Glutamatergic neuron (in vitro differentiated cells): ENCODE results near the gene DSG1. TPM values are rescaled to one million over a fixed set of nuclear protein-coding genes. Genes with fewer than 3 reads are reported as not detected.
"Not testable (repeated sequence)": the region's sequence is repeated elsewhere in the genome, so short reads cannot be mapped to it uniquely, and the experiment has no call there.

Source experiments
- DNase-seq: peaks from one replicate; pipeline ENCODE4 v3.0.0; 2022
- H3K27ac Mint-ChIP-seq: one replicate; pipeline ENCODE4 v1.8.0; 2020; ENCODE audit warnings: mild to moderate bottlenecking, mixed read lengths, inconsistent platforms; ENCODE audit not compliant: unreplicated experiment
- H3K27me3 Mint-ChIP-seq: one replicate; pipeline ENCODE4 v1.8.0; 2020; ENCODE audit warnings: mild to moderate bottlenecking, moderate library complexity, mixed read lengths, inconsistent platforms; ENCODE audit not compliant: unreplicated experiment
- H3K36me3 Mint-ChIP-seq: one replicate; pipeline ENCODE4 v1.8.0; 2020; ENCODE audit warnings: mild to moderate bottlenecking, mixed read lengths, inconsistent platforms; ENCODE audit not compliant: unreplicated experiment
- H3K4me1 Mint-ChIP-seq: one replicate; pipeline ENCODE4 v1.8.0; 2020; ENCODE audit warnings: mild to moderate bottlenecking, low read depth, mixed read lengths, inconsistent platforms; ENCODE audit not compliant: unreplicated experiment
- H3K4me3 Mint-ChIP-seq: one replicate; pipeline ENCODE4 v1.8.0; 2020; ENCODE audit warnings: mild to moderate bottlenecking, mixed read lengths, inconsistent platforms; ENCODE audit not compliant: unreplicated experiment
- H3K9me3 Mint-ChIP-seq: one replicate; pipeline ENCODE4 v1.8.0; 2020; ENCODE audit warnings: mild to moderate bottlenecking, moderate library complexity, mixed read lengths, inconsistent platforms; ENCODE audit not compliant: unreplicated experiment
- total RNA-seq: library from RNA; stranded (reverse); fragmentation: NEBNext Ultra II Directional; extraction: Animal tissue kit (Norgen Biotek cat#: 25700); gene quantifications from one replicate; pipeline ENCODE4 v1.2.1, GENCODE V29; 2021; ENCODE audit not compliant: unreplicated experiment
- TF ChIP-seq, protein P1 (sequence below): fragments of 200-600 bp; sonication (generic); IDR thresholded peaks from one replicate; pipeline ENCODE4 v1.5.0; 2021; ENCODE audit not compliant: partially characterized antibody, unreplicated experiment

DSG1 gene
- total RNA-seq, 1 donor from 2014 or later, result not detected

DNA sequence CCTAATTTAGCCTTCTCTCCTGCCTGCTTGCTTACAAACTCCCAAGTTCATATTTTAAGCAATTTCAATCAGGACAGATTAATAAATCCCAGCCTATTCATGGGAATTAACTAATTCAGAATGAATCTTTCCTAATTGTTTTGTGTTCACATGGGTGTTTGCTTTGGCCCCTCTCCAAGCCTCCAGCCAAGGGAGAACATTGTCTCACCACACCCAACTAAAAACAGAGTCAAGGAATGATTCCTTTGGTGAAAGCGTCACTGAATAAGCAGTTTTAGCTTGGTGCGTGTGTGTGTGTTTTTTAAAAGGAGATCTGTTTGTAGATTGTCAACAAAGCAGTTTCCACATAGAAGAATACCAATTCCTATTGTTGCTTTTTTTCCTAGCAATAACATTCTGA is 43.0 kb upstream of the DSG1 start:
- H3K27me3 Mint-ChIP-seq, result no peaks in the 10 kb centered on the region
- no peak overlapping the region for H3K27ac Mint-ChIP-seq
- no peak for DNase-seq
- H3K36me3 Mint-ChIP-seq, result no peaks in the 10 kb centered on the region
- TF ChIP-seq, protein P1, sequence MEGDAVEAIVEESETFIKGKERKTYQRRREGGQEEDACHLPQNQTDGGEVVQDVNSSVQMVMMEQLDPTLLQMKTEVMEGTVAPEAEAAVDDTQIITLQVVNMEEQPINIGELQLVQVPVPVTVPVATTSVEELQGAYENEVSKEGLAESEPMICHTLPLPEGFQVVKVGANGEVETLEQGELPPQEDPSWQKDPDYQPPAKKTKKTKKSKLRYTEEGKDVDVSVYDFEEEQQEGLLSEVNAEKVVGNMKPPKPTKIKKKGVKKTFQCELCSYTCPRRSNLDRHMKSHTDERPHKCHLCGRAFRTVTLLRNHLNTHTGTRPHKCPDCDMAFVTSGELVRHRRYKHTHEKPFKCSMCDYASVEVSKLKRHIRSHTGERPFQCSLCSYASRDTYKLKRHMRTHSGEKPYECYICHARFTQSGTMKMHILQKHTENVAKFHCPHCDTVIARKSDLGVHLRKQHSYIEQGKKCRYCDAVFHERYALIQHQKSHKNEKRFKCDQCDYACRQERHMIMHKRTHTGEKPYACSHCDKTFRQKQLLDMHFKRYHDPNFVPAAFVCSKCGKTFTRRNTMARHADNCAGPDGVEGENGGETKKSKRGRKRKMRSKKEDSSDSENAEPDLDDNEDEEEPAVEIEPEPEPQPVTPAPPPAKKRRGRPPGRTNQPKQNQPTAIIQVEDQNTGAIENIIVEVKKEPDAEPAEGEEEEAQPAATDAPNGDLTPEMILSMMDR, result no peak
- no peaks in the 10 kb centered on the region for H3K9me3 Mint-ChIP-seq
- H3K4me3 Mint-ChIP-seq, result no peak overlapping the region
- no peaks in the 10 kb centered on the region for H3K4me1 Mint-ChIP-seq

DNA sequence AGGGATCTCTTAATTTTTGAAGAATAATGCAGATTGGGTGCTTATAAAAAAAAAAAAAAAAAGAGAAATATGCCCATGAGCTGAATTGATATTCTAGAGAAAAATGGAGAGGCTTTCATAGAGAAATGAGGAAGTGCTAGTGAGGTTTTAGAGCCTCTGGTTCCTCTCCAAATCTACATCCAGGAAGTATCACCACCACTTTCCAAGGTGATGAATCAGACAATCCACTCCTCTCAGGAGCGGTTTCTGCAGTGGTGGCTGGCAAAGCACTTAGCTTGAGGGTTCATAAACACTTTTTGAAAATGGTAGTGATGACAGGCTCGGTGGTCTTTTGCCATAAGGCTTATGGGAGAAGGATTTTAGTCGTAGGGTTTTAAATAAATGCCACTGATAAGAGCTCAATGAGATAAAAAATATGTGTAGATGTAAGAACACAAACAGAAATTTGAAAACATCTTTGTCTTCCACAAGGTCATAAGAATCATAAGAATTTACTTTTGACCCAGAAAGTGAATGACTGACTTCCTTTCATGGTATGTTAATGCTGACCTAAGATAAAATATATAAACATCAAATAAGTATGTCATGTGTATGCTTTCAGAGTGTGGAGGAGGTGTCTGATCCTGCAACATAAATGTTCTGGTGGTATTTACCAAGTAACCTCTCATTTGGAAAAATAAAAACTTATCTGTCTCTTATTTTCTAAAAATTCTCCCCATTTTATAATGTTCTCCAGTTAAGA is 42.1 kb upstream of the DSG1 start:
- TF ChIP-seq, protein P1, result no peak
- H3K27ac Mint-ChIP-seq, result no peak overlapping the region
- H3K27me3 Mint-ChIP-seq, result no peaks in the 10 kb centered on the region
- no peaks in the 10 kb centered on the region for H3K9me3 Mint-ChIP-seq
- no peaks in the 10 kb centered on the region for H3K36me3 Mint-ChIP-seq
- no peak for DNase-seq
- H3K4me3 Mint-ChIP-seq, result no peak overlapping the region
- no peaks in the 10 kb centered on the region for H3K4me1 Mint-ChIP-seq

DNA sequence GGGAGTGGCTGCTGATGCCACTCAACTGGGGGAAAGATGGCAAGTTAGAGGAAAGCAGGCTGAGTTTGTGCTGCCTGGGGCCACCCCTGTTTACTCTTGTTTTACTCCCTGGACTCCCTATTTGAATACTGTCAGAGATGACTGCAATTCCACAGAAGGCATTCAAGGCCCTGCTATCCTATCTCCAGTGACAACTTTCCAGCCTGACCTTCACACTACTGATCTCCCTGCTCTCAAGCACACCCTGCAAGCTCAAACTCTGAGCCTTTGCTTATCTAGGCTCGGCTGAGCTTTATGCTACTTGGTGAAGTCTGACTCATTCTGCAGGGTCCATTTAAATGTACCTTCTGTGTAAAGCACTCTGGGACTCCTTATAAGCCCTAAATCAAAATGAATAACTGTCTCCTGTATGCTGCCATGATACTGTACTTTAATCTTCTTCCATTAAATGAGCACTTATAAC is 39.3 kb upstream of the DSG1 start:
- no peak overlapping the region for H3K27ac Mint-ChIP-seq
- no peaks in the 10 kb centered on the region for H3K4me1 Mint-ChIP-seq
- no peak overlapping the region for H3K4me3 Mint-ChIP-seq
- no peaks in the 10 kb centered on the region for H3K36me3 Mint-ChIP-seq
- H3K9me3 Mint-ChIP-seq, result no peaks in the 10 kb centered on the region
- DNase-seq, result no peak
- TF ChIP-seq, protein P1, result no peak
- no peaks in the 10 kb centered on the region for H3K27me3 Mint-ChIP-seq

DNA sequence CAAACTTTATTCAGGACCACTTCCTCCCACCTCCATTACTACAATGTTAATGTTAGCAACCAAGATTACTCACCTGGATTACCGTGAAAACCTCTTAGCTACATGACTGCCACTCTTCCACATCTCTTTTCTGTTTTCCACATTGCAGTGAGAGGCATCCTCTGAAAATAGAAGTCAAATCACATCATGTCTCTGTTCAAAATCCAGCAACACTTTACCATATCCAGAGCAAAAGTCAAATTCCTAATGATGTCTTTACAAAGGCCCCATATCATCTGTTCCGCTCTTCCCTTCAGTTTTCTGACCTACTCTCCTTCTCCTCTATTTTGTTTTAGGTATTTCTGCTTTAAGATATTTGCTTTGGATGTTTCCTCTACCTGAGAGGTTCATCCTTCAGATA is 37.5 kb upstream of the DSG1 start:
- TF ChIP-seq, protein P1, result no peak
- Mint-ChIP-seq H3K9me3 (no peaks in the 10 kb centered on the region), H3K36me3 (no peaks in the 10 kb centered on the region), H3K27ac (no peak overlapping the region), H3K27me3 (no peaks in the 10 kb centered on the region), H3K4me1 (no peaks in the 10 kb centered on the region), H3K4me3 (no peak overlapping the region)
- no peak for DNase-seq

GRCh38 chr18:31281437-31281836 is 36.5 kb upstream of the DSG1 start:
- no peaks in the 10 kb centered on the region for H3K9me3 Mint-ChIP-seq
- TF ChIP-seq, protein P1, result no peak
- no peaks in the 10 kb centered on the region for H3K4me1 Mint-ChIP-seq
- H3K27me3 Mint-ChIP-seq, result no peaks in the 10 kb centered on the region
- no peak overlapping the region for H3K4me3 Mint-ChIP-seq
- no peak overlapping the region for H3K27ac Mint-ChIP-seq
- peaks cover 4% of the 10 kb centered on the region for H3K36me3 Mint-ChIP-seq
- DNase-seq, result no peak

- peaks cover 32% of the 10 kb centered on the region for H3K36me3 Mint-ChIP-seq
- H3K27me3 Mint-ChIP-seq, H3K4me3 Mint-ChIP-seq, DNase-seq, H3K4me1 Mint-ChIP-seq, H3K27ac Mint-ChIP-seq, H3K9me3 Mint-ChIP-seq: not testable (repeated sequence)
Observed at GRCh38 chr18:31289446-31289845, 28.5 kb upstream of the DSG1 start.
